Stomach smooth muscle (tissue), 2 donors: ENCODE data around the gene TSPAN13.
"Not testable (repeated sequence)": the region's sequence is repeated elsewhere in the genome, so short reads cannot be mapped to it uniquely, and the experiment has no call there.

Experiments
- H3K27ac ChIP-seq: one replicate; pipeline ENCODE4 v1.7.0; 2013; ENCODE audit warnings: mild to moderate bottlenecking, low read length, inconsistent platforms
- H3K27me3 ChIP-seq, 2 donors: one replicate each; pipeline ENCODE4 v1.7.0; 2013; ENCODE audit warnings: low read length in 2 of 2; ENCODE audit not compliant: insufficient read depth in 2 of 2, control insufficient read depth in 1 of 2
- H3K36me3 ChIP-seq, 2 donors: one replicate each; pipeline ENCODE4 v1.7.0; 2013; ENCODE audit warnings: low read length in 2 of 2; ENCODE audit not compliant: control insufficient read depth in 2 of 2, insufficient read depth in 2 of 2
- H3K4me1 ChIP-seq: one replicate; pipeline ENCODE4 v1.7.0; 2013; ENCODE audit warnings: low read length; ENCODE audit not compliant: control insufficient read depth, insufficient read depth
- H3K4me3 ChIP-seq, 2 donors: one replicate each; pipeline ENCODE4 v1.7.0; 2013; ENCODE audit warnings: low read length in 2 of 2
- H3K9ac ChIP-seq, 2 donors: one replicate each; pipeline ENCODE4 v1.7.0; 2013; ENCODE audit warnings: low read length in 2 of 2, mild to moderate bottlenecking in 1 of 2
- H3K9me3 ChIP-seq, 2 donors: one replicate each; pipeline ENCODE4 v1.7.0; 2013; ENCODE audit warnings: low read length in 2 of 2; ENCODE audit not compliant: control insufficient read depth in 2 of 2
- donor health status: healthy.
- donor health status: Pancreatic carcinoma.

TSPAN13 gene

DNA sequence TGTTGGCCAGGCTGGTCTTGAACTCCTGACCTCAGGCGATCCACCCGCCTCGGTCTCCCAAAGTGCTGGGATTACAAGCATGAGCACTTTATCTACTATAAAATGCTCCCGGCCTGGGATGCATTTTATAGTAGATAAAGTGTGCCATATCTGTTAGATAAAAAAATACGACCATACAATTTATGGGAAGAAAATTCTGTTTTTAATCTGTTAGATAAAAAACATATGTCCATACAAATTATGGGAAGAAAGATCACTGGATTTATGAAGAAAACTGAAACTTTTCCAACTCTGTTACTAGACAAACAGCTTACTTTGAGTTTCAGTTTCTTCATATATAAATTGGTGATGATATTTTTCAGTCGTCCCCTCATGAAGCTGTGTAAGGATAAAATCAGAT is 4.5 kb downstream of the TSPAN13 start:
- no peak overlapping the region for H3K27ac ChIP-seq
- no peaks in the 10 kb centered on the region for H3K9me3 ChIP-seq
- no peaks in the 10 kb centered on the region for H3K36me3 ChIP-seq
- peaks cover 2 to 13% of the 10 kb centered on the region in 2 donors for H3K27me3 ChIP-seq
- H3K9ac ChIP-seq: no peak overlapping the region
- no peak overlapping the region for H3K4me3 ChIP-seq
- H3K4me1 ChIP-seq: no peaks in the 10 kb centered on the region

DNA sequence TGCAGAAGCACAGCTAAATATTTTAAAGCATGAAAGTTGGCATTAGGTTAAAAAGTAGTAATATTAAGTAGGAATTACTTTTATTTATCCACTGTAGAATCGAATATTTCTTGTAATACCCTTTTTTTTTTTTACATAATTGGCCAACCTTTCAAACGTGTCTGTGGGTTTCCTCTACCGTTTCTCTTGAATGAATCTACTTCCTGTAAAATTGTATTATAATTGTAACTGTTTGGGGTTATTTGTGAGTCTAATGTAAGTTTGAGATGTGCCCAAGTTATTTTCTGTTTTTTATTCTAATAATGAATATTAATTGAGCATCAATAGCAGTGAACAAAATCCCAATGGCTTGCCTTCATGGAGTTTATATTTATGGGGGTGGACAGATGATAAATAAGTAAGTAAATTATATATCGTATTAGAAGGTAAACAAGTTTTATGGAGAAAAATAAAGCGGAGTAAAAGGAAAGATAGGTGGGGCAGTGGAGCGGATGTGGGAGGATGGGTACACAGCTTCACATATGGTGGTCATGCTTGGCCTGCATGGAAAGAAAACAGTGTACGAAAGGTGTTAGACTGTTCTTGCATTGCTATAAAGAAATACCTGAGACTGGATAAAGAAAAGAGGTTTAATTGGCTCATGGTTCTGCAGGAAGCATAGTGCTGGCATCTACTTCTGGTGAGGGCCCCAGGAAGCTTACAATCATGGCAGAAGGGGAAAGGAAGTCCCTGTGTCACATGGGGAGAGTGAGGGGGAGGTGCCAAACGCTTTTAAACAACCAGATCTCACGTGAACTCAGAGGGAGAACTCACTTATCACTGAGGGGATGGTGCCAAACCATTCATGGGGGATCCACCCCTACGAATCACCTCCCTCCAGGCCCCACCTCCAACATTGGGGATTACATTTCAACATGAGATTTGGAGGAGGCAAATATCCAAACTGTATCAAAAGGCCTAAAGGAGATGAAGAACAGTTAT is 5.4 kb downstream of the TSPAN13 start:
- Histone ChIP-seq H3K27me3 (peaks cover 0 to 9% of the 10 kb centered on the region in 2 donors), H3K36me3 (no peaks in the 10 kb centered on the region), H3K9me3 (no peaks in the 10 kb centered on the region), H3K4me1 (no peaks in the 10 kb centered on the region), H3K9ac (no peak overlapping the region), H3K27ac (no peak overlapping the region), H3K4me3 (no peak overlapping the region)

DNA sequence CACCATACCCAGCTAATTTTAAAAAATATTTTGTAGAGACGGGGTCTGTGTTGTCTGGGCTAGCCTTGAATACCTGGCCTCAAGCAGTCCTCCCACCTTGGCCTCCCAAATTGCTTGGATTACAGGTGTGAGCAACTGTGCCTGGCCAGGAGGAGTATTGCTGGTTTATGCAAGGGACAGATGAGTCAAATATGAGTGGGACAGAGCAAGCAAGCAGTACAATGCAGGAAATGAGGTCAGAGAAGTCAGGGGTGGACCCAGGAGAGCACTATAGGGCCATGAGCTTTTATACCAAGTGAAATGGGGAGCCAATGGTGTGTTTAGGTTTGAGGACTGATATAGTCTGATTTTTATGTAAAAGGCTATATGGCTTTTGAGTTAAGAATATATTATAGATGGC is 6.3 kb downstream of the TSPAN13 start:
- Histone ChIP-seq H3K27ac (no peak overlapping the region), H3K9ac (no peak overlapping the region), H3K4me3 (no peak overlapping the region), H3K36me3 (no peaks in the 10 kb centered on the region), H3K27me3 (peaks cover 0 to 4% of the 10 kb centered on the region in 2 donors), H3K9me3 (no peaks in the 10 kb centered on the region), H3K4me1 (no peaks in the 10 kb centered on the region)

DNA sequence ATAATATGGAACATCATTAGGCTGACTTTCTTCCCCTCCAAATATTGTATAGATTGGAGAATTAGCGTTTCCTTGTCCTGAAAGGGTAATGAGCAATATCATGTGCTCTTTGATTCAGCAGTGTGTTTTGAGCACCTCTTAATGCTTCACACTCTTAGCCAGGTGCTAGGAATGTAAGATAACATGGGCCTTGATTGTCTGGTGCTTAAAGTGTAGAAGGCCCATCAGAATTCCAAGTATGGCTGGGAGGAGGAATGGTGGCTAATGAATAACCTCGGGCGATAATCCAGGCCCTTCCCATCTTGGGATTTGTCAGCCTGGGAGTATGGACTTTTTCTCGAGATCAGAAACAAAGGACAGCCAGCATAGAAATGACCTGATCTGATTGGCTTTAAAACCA is 8.6 kb downstream of the TSPAN13 start:
- H3K36me3 ChIP-seq: no peaks in the 10 kb centered on the region
- no peak overlapping the region for H3K27ac ChIP-seq
- H3K4me3 ChIP-seq: no peak overlapping the region
- no peaks in the 10 kb centered on the region for H3K4me1 ChIP-seq
- no peaks in the 10 kb centered on the region for H3K9me3 ChIP-seq
- no peaks in the 10 kb centered on the region for H3K27me3 ChIP-seq
- no peak overlapping the region for H3K9ac ChIP-seq

DNA sequence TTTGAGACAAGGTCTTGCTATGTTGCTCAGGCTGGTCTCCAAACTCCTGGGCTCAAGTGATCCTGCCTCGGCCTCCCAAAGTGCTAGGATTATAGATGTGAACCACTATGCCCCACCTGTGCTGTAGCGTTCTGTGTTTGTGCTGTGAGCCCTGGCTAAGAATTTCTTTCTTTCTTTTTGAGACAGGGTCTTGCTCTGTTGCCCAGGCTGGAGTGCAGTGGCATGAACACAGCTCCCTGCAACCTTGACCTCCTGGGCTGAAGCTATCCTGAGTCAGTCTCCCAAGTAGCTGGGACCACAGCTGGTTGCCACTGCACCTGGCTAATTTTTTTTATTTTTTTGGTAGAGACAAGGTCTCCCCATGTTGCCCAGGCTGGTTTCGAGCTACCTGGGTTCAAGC is 11.4 kb downstream of the TSPAN13 start:
- H3K9ac ChIP-seq: no peak overlapping the region
- no peaks in the 10 kb centered on the region for H3K36me3 ChIP-seq
- no peak overlapping the region for H3K27ac ChIP-seq
- no peaks in the 10 kb centered on the region for H3K27me3 ChIP-seq
- H3K9me3 ChIP-seq: peaks cover 0 to 4% of the 10 kb centered on the region in 2 donors
- no peak overlapping the region for H3K4me3 ChIP-seq
- H3K4me1 ChIP-seq: no peaks in the 10 kb centered on the region

DNA sequence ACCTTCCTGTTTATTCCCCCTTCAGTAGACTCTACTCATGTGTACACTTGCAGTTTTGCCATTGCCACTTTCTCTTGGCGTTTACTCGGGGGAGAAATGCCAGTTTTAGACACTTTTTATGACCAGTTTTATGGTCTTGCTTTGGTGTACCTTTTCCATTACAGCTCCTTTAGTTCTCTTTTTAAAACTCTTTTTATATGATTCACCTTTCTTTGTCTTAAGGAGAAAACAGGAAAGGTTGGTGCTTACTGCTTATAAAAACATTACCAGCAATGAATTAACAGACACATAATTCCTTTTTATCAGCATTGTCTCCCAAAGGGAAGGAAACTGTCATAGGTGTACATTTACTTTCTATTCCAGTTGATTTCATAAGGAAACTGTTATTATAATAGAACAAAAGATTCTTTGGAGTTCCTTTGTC is 11.9 kb downstream of the TSPAN13 start:
- no peak overlapping the region for H3K9ac ChIP-seq
- no peaks in the 10 kb centered on the region for H3K27me3 ChIP-seq
- H3K27ac ChIP-seq: no peak overlapping the region
- peaks cover 0 to 4% of the 10 kb centered on the region in 2 donors for H3K9me3 ChIP-seq
- H3K36me3 ChIP-seq: no peaks in the 10 kb centered on the region
- H3K4me3 ChIP-seq: no peak overlapping the region
- H3K4me1 ChIP-seq: no peaks in the 10 kb centered on the region

DNA sequence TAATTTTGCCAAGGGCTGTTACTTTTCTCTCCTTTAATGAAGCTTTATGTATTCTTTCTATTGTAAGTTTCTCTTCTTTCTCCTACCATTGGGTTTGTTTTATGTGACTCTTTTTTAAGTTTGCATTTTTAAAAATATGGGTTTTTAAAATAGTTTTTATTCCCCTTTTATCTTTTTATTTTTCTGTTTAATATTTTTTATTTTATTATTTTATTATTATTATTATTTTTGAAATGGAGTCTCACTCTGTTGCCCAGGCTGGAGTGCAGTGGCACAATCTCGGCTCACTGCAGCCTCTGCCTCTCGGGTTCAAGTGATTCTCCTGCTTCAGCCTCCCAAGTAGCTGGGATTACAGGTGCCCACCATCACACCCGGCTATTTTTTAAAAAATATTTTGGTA is 16.4 kb downstream of the TSPAN13 start:
- not testable (repeated sequence) for H3K4me1 ChIP-seq, H3K27me3 ChIP-seq, H3K9ac ChIP-seq, H3K36me3 ChIP-seq, H3K9me3 ChIP-seq, H3K27ac ChIP-seq, H3K4me3 ChIP-seq

DNA sequence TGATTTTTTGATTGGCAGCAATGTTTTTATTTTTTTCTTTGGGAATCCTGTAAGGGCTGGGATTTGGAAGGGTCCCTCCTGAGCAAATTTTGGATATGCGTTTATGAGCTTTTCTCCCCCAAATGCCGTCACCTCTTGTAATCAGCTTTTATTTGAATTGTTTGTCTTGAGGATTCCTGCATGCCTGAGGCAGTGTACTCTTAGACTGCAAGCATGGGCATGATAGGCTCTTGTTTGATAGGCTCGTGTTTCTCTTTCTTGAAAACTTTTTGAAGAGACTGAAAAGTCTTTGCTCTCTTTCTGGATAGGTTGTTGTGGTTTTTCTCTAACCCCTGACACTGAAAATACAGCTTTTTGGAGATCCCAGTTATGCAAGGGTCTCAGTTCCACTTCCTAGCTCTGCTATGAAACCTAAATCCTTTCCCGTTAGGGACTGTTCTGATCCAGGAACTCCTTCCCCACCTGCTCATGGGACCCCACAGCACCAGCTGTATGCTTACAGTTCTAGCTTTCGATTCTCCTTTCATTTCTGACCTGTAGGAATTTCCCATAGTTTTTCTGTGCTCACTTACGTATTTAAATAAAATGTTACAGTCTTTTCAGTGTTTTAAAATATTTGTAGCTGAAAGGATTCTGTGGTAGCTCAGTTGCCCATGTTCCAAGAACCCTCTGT is 17.2 kb downstream of the TSPAN13 start:
- Histone ChIP-seq H3K9ac (no peak overlapping the region), H3K4me1 (no peaks in the 10 kb centered on the region), H3K27ac (no peak overlapping the region), H3K4me3 (no peak overlapping the region), H3K36me3 (no peaks in the 10 kb centered on the region), H3K27me3 (no peaks in the 10 kb centered on the region), H3K9me3 (peaks cover 0 to 4% of the 10 kb centered on the region in 2 donors)

DNA sequence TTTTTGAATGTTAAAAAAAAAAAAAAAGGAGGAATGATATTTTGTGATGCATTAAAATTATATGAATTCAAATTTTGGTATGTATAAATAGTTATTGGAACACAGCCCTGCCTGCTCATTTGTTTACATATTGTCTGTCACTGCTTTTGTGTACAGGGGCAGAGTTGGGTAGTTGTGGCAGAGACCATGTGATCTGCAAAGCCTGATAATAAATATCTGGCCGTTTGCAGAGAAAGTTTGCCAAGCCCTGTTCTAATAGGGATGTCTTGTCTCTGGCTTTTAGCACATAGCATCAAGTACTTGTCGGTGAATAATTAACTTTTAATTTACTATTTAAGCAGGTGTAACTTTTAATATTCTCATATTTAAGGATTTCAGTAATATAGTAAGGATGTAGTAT is 19.8 kb downstream of the TSPAN13 start:
- H3K4me3 ChIP-seq: no peak overlapping the region
- H3K9ac ChIP-seq: no peak overlapping the region
- no peaks in the 10 kb centered on the region for H3K27me3 ChIP-seq
- no peak overlapping the region for H3K27ac ChIP-seq
- no peaks in the 10 kb centered on the region for H3K4me1 ChIP-seq
- peaks cover 0 to 4% of the 10 kb centered on the region in 2 donors for H3K9me3 ChIP-seq
- no peaks in the 10 kb centered on the region for H3K36me3 ChIP-seq

DNA sequence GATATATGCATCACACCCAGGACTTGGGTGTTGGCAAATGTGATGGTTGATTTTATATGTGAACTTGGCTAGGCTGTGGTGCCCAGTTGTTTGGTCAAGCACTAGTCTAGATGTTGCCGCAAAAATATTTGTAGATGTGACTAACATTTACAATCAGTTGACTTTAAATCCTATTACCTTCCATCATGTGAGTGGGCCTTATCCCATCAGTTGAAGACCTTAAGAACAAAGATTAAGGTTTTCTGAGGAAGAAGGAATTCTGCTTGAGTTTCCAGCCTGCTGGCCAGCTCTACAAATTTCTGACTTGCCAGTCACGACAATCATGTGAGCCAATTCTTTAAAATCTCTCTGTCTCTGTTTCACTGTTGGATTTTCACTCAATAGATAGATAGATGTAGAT is 20.3 kb downstream of the TSPAN13 start:
- Histone ChIP-seq H3K27me3 (no peaks in the 10 kb centered on the region), H3K9me3 (no peaks in the 10 kb centered on the region), H3K9ac (no peak overlapping the region), H3K36me3 (no peaks in the 10 kb centered on the region), H3K4me1 (no peaks in the 10 kb centered on the region), H3K27ac (no peak overlapping the region), H3K4me3 (no peak overlapping the region)

DNA sequence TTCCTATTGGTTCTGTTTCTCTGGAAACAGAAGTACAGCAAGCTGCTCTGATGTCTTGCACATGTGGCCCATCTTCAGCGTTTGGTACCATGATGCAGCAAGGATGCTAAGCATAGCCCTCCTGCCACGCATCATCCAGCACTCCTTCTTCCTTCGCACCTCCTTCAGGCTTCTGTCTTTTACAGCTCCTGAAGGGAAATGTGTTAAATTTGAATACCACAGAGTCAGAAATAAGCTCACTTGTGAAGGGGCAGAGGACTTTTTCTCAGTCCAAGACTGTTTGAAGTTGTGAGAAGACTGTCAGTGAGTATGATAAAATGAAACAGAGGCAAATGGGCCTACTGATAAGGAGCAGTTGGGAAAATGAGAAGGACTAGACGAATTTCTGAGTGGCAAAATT is 20.7 kb downstream of the TSPAN13 start:
- H3K9me3 ChIP-seq: no peaks in the 10 kb centered on the region
- H3K27ac ChIP-seq: no peak overlapping the region
- H3K9ac ChIP-seq: no peak overlapping the region

More for the DNA sequence above, 20.7 kb downstream of the TSPAN13 start:
- Histone ChIP-seq H3K4me1 (no peaks in the 10 kb centered on the region), H3K27me3 (no peaks in the 10 kb centered on the region), H3K36me3 (no peaks in the 10 kb centered on the region), H3K4me3 (no peak overlapping the region)
